ENCODE data around the gene RNF4. TPM values are rescaled to one million over a fixed set of nuclear protein-coding genes. Genes with fewer than 3 reads are reported as not detected.

Gene RNF4
- total and polyA plus RNA-seq, 2 donors = 35.7 to 38.4 TPM

GRCh38 chr4:2482192-2482591 lies 13.3 kb downstream of the RNF4 start:
- 74% methylated on average over 4 of the region's 4 CpGs for WGBS
- Histone ChIP-seq H3K36me3 (ENCODE audit: insufficient read depth) (no peaks in the 10 kb centered on the region), H3K4me1 (ENCODE audit: insufficient read depth) (peaks cover 4% of the 10 kb centered on the region), H3K4me3 (ENCODE audit: low read depth, low read length) (no peak overlapping the region), H3K27ac (ENCODE audit: low read depth) (no peak overlapping the region)
- DNase-seq (ENCODE audit: extremely low spot score) = no peak

- Histone ChIP-seq H3K4me1 (ENCODE audit: insufficient read depth) (peaks cover 4% of the 10 kb centered on the region), H3K27ac (ENCODE audit: low read depth) (no peak overlapping the region), H3K36me3 (ENCODE audit: insufficient read depth) (no peaks in the 10 kb centered on the region), H3K4me3 (ENCODE audit: low read depth, low read length) (no peak overlapping the region)
- DNase-seq (ENCODE audit: extremely low spot score) = no peak
- 16% methylated on average over 3 of the region's 3 CpGs for WGBS
Observed at GRCh38 chr4:2482693-2483092, 13.8 kb downstream of the RNF4 start.

- 96% methylated on average over 3 of the region's 3 CpGs for WGBS
- no peaks in the 10 kb centered on the region for H3K36me3 ChIP-seq (ENCODE audit: insufficient read depth)
- H3K4me3 ChIP-seq (ENCODE audit: low read depth, low read length) = no peak overlapping the region
- H3K27ac ChIP-seq (ENCODE audit: low read depth) = no peak overlapping the region
- no peak for DNase-seq (ENCODE audit: extremely low spot score)
- peaks cover 2% of the 10 kb centered on the region for H3K4me1 ChIP-seq (ENCODE audit: insufficient read depth)
Observed at GRCh38 chr4:2483237-2483636, 14.3 kb downstream of the RNF4 start.

GRCh38 chr4:2484185-2484584 lies 15.3 kb downstream of the RNF4 start:
- DNase-seq (ENCODE audit: extremely low spot score) = no peak
- Histone ChIP-seq H3K36me3 (ENCODE audit: insufficient read depth) (no peaks in the 10 kb centered on the region), H3K27ac (ENCODE audit: low read depth) (no peak overlapping the region), H3K4me1 (ENCODE audit: insufficient read depth) (no peaks in the 10 kb centered on the region), H3K4me3 (ENCODE audit: low read depth, low read length) (no peak overlapping the region)
- WGBS = 84% methylated on average over 6 of the region's 6 CpGs

- DNase-seq (ENCODE audit: extremely low spot score) = no peak
- Histone ChIP-seq H3K4me3 (ENCODE audit: low read depth, low read length) (no peak overlapping the region), H3K4me1 (ENCODE audit: insufficient read depth) (no peaks in the 10 kb centered on the region), H3K36me3 (ENCODE audit: insufficient read depth) (no peaks in the 10 kb centered on the region), H3K27ac (ENCODE audit: low read depth) (no peak overlapping the region)
- 48% methylated on average over 11 of the region's 11 CpGs for WGBS
Observed at GRCh38 chr4:2484993-2485392, 16.1 kb downstream of the RNF4 start.

- H3K27ac ChIP-seq (ENCODE audit: low read depth) = no peak overlapping the region
- H3K4me3 ChIP-seq (ENCODE audit: low read depth, low read length) = no peak overlapping the region
- no peaks in the 10 kb centered on the region for H3K36me3 ChIP-seq (ENCODE audit: insufficient read depth)
- DNase-seq (ENCODE audit: extremely low spot score) = no peak
- no peaks in the 10 kb centered on the region for H3K4me1 ChIP-seq (ENCODE audit: insufficient read depth)
- WGBS = 96% methylated on average over 4 of the region's 4 CpGs
Observed at GRCh38 chr4:2485956-2486355, 17.1 kb downstream of the RNF4 start.

GRCh38 chr4:2486981-2487380 lies 18.1 kb downstream of the RNF4 start:
- H3K36me3 ChIP-seq (ENCODE audit: insufficient read depth) = no peaks in the 10 kb centered on the region
- no peak for DNase-seq (ENCODE audit: extremely low spot score)
- H3K4me1 ChIP-seq (ENCODE audit: insufficient read depth) = no peaks in the 10 kb centered on the region
- WGBS = 95% methylated on average over 6 of the region's 6 CpGs
- no peak overlapping the region for H3K4me3 ChIP-seq (ENCODE audit: low read depth, low read length)
- H3K27ac ChIP-seq (ENCODE audit: low read depth) = no peak overlapping the region

GRCh38 chr4:2487632-2488031 lies 18.7 kb downstream of the RNF4 start:
- no peak for DNase-seq (ENCODE audit: extremely low spot score)
- no peak overlapping the region for H3K27ac ChIP-seq (ENCODE audit: low read depth)
- H3K4me3 ChIP-seq (ENCODE audit: low read depth, low read length) = no peak overlapping the region
- H3K36me3 ChIP-seq (ENCODE audit: insufficient read depth) = no peaks in the 10 kb centered on the region
- H3K4me1 ChIP-seq (ENCODE audit: insufficient read depth) = no peaks in the 10 kb centered on the region
- WGBS = 85% methylated on average over 6 of the region's 6 CpGs

- 93% methylated on average over 20 of the region's 20 CpGs for WGBS
- H3K36me3 ChIP-seq (ENCODE audit: insufficient read depth) = no peaks in the 10 kb centered on the region
- no peak overlapping the region for H3K27ac ChIP-seq (ENCODE audit: low read depth)
- no peak overlapping the region for H3K4me3 ChIP-seq (ENCODE audit: low read depth, low read length)
- no peak for DNase-seq (ENCODE audit: extremely low spot score)
- H3K4me1 ChIP-seq (ENCODE audit: insufficient read depth) = no peaks in the 10 kb centered on the region
Observed at GRCh38 chr4:2489081-2489805, 20.3 kb downstream of the RNF4 start.

GRCh38 chr4:2489841-2490552 lies 21.1 kb downstream of the RNF4 start:
- H3K36me3 ChIP-seq (ENCODE audit: insufficient read depth) = no peaks in the 10 kb centered on the region
- WGBS = 85% methylated on average over 9 of the region's 9 CpGs
- H3K4me3 ChIP-seq (ENCODE audit: low read depth, low read length) = no peak overlapping the region
- H3K4me1 ChIP-seq (ENCODE audit: insufficient read depth) = no peaks in the 10 kb centered on the region
- no peak overlapping the region for H3K27ac ChIP-seq (ENCODE audit: low read depth)
- no peak for DNase-seq (ENCODE audit: extremely low spot score)

- H3K4me3 ChIP-seq (ENCODE audit: low read depth, low read length) = no peak overlapping the region
- DNase-seq (ENCODE audit: extremely low spot score) = no peak
- no peak overlapping the region for H3K27ac ChIP-seq (ENCODE audit: low read depth)
- no peaks in the 10 kb centered on the region for H3K4me1 ChIP-seq (ENCODE audit: insufficient read depth)
- WGBS = 76% methylated on average over 1 of the region's 1 CpG
- peaks cover 3% of the 10 kb centered on the region for H3K36me3 ChIP-seq (ENCODE audit: insufficient read depth)
Observed at GRCh38 chr4:2492970-2493369, 24.1 kb downstream of the RNF4 start.

- DNase-seq (ENCODE audit: extremely low spot score) = no peak
- no peaks in the 10 kb centered on the region for H3K4me1 ChIP-seq (ENCODE audit: insufficient read depth)
- no peak overlapping the region for H3K4me3 ChIP-seq (ENCODE audit: low read depth, low read length)
- no peak overlapping the region for H3K27ac ChIP-seq (ENCODE audit: low read depth)
- WGBS = 61% methylated on average over 3 of the region's 3 CpGs
- peaks cover 5% of the 10 kb centered on the region for H3K36me3 ChIP-seq (ENCODE audit: insufficient read depth)
Observed at GRCh38 chr4:2494992-2495391, 26.1 kb downstream of the RNF4 start.

- DNase-seq (ENCODE audit: extremely low spot score) = no peak
- Histone ChIP-seq H3K27ac (ENCODE audit: low read depth) (no peak overlapping the region), H3K4me3 (ENCODE audit: low read depth, low read length) (no peak overlapping the region), H3K36me3 (ENCODE audit: insufficient read depth) (peaks cover 8% of the 10 kb centered on the region), H3K4me1 (ENCODE audit: insufficient read depth) (no peaks in the 10 kb centered on the region)
- 95% methylated on average over 4 of the region's 4 CpGs for WGBS
Observed at GRCh38 chr4:2497324-2497723, 28.4 kb downstream of the RNF4 start.

GRCh38 chr4:2497931-2498330 lies 29.0 kb downstream of the RNF4 start:
- DNase-seq (ENCODE audit: extremely low spot score) = no peak
- no peak overlapping the region for H3K27ac ChIP-seq (ENCODE audit: low read depth)
- H3K4me1 ChIP-seq (ENCODE audit: insufficient read depth) = no peaks in the 10 kb centered on the region
- WGBS = 90% methylated on average over 9 of the region's 9 CpGs
- peaks cover 8% of the 10 kb centered on the region for H3K36me3 ChIP-seq (ENCODE audit: insufficient read depth)
- no peak overlapping the region for H3K4me3 ChIP-seq (ENCODE audit: low read depth, low read length)

All from urinary bladder (tissue), 4 donors.